ENCODE measurements around the gene RNF215.
A peak's percentile ranks its signal among the peaks of the same experiment; 100 is the strongest.

RNF215 gene

DNA sequence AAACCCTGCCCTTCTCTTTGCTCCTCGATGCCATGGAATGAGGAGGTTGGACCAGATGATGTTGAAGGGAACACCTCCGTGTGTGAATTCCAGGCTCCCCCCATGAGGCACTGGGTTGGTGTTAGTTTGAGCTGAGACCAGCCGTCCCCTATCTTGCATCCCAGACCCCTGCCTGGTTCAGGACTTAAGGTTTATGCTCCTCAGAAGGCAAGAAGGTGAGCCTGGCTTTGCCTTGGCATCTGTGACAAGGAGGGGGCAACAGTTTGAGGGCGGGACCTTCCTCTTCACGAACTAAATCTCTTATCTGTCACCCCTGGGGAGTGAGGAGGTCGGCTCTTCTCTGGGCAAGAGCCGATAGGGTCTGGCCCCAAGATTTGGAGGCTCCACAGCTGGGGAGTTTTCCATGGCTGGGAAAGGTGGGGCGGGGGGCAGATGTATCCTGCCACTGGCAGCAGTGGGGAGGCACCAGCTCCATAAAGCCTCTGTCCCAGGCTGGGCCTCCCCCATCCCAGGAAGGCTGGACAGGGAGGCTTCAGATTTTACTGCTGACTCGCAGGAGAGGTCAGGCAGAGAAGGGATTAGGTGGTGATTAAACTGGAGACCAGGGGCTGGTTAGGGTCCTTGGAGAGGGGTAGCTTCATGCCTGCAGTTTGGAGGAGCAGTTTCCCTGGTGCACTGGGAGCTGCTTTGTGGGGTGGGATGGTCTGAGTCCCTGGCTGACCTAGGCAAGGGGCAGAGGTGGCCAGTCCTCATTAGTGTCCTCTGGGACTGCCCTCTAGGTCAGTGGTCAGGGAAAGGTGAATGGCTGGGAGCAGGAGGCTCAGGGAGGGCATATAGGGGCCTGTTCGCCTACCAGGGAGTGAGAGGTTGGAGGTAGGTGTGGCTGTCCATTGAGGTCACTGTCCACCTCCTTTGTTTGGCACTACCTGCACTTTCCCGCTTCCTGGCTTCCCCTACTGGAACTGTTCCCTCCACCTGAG is 10.7 kb upstream of the RNF215 start:
- DNase-seq (ENCODE audit: extremely low read depth in 1 of 2, low read depth in 1 of 2): no peak

DNA sequence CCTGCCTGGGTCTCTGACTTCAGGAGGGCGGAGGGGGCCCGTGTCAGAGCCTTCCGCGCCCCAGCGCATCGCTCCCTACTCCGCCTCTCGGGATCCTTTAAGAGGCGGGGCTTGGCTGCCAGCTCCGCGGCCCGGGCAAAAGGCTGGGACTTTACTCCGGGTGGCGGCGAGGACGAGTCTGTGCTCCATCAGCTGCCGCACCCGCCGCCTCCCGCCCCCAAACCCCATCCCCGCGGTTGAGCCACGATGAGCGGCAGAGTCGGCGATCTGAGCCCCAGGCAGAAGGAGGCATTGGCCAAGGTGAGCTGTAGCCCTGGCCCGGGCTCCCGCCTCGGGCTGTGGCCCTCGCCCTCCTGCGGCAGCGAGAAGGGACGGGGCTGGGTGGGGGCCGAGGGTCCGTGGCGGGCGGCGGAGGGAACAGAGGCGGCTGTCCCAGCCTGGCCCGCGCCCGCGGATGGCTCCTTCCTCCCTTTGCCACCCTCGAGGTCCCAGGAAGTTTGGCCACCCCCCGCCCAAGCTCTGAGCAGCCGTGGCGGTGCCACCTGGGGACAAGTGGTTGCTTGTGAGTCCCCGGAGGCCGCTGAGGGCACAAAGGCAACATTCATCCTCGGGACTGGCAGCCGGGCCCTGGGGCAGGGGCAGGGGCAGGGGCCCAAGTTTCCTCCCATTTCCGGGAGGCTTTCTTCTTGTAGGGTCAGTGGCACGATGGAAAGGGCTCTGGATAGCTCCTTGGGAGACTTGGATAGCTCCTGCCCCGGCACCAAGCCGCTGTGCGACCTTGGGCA is 9.9 kb upstream of the RNF215 start, which contains the start of gene SEC14L2:
TSS of gene SEC14L2 (plus strand) at position 148 of the 785 bp plus-strand sequence. CDS start at position 247, 99 bp downstream.
- DNase-seq (ENCODE audit: extremely low read depth in 1 of 2, low read depth in 1 of 2): peak; percentile 51 to 54

DNA sequence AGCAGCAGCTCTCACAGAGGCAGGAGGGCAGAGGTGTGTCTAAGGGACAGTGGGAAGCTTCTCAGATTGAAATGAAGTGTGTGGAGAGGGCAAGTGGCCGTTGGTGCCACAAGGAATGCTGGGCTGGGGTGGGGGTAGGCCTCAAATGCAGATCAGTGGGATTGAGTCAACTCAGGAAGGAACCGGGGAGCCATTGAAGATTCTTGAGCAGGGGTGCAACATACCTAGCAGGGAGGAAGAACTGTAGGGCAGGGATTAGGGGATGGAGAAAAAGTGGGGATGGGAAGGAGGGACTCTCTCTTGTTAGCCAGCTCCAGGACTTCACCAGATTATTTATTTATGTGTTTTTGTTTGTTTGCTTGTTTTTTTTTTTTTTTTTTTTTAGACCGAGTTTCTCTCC is 6.7 kb upstream of the RNF215 start:
- DNase-seq (ENCODE audit: extremely low read depth in 1 of 2, low read depth in 1 of 2): no peak

DNA sequence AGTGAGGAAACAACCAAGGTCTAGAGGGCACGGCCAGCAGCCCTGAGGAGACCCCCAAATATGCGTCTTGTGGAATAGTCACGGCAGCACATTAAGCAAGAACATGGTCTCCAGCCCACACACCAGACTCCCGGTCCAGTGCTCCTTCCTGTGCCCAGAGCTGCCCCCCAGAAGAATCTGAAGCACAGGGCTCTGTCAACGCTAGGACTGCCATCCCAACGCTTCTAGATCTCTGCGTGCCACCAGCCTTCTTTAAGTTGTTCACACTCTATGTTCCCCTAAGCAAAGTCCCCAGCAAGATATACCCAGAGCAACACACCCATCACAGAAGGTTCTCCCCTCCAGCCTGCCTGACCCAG is 6.1 kb upstream of the RNF215 start:
- DNase-seq (ENCODE audit: extremely low read depth in 1 of 2, low read depth in 1 of 2): no peak

DNA sequence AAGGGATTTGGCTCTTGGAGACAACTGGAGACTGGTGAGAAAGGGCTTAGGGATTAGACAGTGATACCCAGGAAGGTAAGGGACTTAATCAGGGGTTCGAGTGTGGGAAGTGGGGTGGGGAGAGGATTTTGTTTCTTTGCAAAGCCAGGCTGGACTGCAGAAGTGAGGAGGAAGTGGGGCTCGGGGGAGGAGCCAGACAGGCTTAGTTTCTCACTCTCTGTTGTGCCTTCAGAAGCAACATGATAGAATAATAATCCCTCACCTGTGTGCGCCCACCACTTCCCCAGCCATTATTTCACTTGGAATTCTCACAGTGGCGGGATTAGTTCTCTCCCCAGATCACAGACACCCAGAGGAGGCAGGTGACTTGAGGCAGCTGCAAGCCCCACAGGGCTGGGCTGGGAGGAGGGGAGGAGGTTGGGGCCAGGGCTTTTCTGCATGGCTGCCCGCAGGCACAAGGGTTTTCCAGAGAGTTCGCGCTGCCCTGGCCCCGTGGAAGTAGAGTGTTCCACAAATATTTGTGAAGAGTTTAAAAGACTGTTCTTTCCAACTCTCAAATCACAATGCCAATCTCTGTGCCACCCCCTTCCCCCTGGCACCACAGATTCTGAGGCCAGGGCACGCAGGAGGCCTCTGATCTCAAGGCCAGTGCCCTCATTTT is 5.6 kb upstream of the RNF215 start:
- DNase-seq (ENCODE audit: extremely low read depth in 1 of 2, low read depth in 1 of 2): no peak

- peak; percentile 58 to 67 for DNase-seq (ENCODE audit: extremely low read depth in 1 of 2, low read depth in 1 of 2)
Measured at GRCh38 chr22:30390974-30391691, 3.9 kb upstream of the RNF215 start.

- no peak for DNase-seq (ENCODE audit: extremely low read depth in 1 of 2, low read depth in 1 of 2)
Measured at GRCh38 chr22:30386608-30386959, 627 bp downstream of the RNF215 start.

DNA sequence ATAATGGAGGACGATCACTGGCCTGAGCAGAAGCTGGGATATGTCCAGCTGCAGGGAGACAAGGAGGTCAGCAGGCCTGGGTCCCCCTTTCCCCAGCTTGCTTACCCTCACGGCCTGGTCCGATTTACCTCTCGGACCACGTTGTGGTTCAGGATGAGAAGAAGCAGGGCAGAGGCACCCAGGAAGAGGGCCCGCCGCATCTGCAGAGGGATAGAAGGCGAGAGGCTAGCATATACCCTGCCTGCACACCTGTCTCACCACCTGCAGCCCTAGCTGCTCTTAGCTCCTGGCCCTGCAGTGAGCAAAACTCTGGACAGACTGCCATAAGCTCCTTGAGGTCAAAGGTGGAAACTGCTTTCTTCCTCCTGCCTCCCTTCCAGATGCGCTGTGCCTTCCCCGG is 1.3 kb downstream of the RNF215 start:
- no peak for DNase-seq (ENCODE audit: extremely low read depth in 1 of 2, low read depth in 1 of 2)

DNA sequence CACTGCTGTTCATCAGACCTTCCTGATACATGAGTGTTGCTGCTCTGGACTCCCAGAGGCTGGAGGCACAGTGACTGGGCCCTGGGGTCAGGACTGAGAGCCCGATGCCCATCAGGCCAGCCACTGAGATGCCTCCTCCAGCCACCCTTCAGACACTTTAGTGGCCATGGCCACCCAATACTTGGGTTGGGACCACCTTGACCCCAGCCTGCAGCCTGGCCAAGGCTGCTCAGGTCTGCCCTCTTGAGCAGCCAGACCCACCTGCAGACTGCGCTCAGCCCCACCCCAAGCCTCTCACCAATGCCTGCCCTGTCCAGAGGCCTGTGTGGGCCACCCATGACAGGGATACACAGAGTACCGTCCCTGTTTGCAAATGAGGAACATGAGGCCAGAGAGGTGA is 4.2 kb downstream of the RNF215 start:
- no peak for DNase-seq (ENCODE audit: extremely low read depth in 1 of 2, low read depth in 1 of 2)

DNA sequence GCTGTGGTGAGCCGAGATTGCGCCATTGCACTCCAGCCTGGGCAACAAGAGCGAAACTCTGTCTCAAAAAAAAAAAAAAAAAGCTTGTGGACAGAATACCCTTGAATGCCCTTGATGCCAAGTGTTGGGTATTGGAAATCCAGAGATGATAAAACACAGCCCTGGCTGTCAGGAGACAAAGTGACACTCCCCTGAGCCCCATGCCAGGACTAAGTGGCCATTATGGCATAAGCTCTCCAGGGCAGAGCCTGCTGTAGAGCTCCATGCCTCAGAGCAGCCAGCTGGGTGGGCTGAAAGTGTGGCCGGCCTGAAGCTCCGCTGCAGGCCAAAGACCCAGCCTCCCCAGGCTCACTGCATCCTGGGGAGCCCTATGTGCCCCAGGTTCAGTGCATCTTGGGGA is 4.9 kb downstream of the RNF215 start:
- no peak for DNase-seq (ENCODE audit: extremely low read depth in 1 of 2, low read depth in 1 of 2)

DNA sequence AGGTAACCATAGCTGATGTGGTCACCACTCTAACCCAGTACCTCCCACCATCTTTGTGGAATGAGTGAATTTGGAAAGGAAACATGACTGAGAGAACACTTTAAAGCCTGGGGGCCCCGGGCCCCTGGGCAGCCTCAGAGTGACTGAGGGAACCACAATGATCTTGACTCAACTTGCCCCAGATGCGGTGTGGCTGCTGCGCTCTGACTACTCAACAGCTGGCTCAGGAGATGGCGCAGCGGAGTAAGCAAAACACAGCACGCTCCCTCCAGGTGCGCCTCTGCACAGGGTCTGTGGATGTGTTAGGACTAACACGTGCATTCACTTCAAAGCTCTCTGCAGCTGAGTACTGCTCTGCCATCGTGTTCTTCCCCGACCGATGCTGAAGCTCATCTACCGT is 5.9 kb downstream of the RNF215 start:
- peak in 1 of 2 donors; percentile 46 for DNase-seq (ENCODE audit: extremely low read depth in 1 of 2, low read depth in 1 of 2)

DNA sequence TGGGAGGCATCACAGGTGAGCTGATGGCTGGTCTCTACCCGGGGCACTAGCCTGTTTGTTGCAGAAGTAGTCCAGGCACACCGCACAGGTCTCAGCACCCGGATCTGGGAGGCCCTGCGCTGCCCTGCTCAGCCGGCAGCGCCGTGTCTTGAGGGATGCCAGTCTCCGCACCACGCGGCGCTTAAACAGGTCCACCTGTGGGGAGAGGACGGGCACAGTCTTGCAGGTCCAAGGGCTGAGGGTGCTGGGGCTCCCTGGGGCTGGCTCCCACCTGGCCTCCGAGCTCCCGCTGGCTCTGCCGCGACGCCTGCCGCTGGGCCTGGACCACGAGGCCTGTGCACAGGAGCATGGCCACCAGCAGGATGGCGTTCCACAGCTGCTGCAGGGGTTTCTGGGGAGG is 7.2 kb downstream of the RNF215 start:
- DNase-seq (ENCODE audit: extremely low read depth in 1 of 2, low read depth in 1 of 2): no peak

DNA sequence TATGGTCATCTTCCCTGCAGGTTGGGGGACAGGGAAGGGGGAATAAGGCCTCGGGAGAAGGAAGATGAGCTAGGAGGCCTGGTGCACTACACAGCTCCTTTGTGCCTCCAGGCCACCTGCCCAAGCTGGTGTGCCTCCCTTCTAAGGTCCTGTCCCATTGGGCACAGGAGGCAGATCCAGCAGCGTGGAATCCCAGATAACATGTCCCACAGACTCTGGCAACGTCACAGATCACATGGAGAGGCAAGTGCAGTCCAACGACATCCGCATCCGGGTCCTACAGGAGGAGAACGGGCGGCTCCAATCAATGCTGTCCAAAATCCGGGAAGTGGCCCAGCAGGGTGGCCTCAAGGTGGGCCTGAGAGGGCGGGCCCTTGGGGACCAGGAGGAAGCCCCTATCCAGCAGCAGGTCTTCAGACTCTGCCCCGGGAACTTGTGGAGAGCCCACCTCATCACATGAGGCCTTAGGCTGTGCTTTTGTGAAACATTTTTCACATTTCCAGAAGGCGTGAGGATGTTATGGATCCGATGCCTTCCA is 11.8 kb downstream of the RNF215 start:
- no peak for DNase-seq (ENCODE audit: extremely low read depth in 1 of 2, low read depth in 1 of 2)

DNA sequence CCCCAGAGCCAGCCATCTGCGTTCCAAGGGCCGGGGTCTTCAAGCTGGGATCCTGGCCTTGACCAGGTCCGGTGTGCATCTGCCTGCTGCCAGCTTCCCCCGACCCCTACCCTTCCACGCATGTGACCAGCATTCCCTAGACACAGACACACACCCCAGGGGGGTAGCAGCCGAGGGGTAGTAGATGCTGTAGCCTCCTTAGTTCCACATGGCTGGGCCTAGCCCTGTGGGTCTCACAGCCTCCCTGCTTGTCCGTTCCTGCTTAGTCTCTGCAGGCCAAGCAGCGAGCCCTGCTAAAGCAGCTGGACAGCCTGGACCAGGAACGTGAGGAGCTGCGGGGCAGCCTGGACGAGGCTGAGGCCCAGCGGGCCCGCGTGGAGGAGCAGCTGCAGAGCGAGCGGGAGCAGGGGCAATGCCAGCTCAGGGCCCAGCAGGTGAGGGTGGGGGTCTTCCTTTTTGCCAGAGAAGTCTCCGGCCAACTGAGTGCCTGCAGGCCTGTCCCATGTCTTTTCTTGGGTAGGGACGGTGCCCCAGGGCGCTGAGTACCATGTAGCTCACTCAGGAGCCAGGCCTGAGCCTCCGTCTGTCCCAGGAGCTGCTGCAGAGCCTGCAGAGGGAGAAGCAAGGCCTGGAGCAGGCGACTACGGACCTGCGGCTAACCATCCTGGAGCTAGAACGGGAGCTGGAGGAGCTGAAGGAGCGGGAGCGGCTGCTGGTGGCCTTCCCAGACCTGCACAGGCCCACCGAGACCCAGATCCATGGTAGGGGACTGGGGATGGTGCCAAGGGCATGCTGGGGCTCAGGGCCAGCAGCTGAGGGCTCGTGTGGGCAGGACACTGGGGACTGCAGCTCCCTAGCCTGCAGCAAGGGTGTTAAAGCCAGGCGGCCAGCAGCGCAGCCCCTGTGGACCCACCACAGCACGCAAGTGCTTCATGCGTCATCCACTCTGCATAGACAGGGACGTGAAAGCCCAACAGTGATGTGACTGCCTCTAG is 13.6 kb downstream of the RNF215 start:
- DNase-seq (ENCODE audit: extremely low read depth in 1 of 2, low read depth in 1 of 2): no peak

GRCh38 chr22:30372915-30373314 is 14.3 kb downstream of the RNF215 start:
- no peak for DNase-seq (ENCODE audit: extremely low read depth in 1 of 2, low read depth in 1 of 2)

DNA sequence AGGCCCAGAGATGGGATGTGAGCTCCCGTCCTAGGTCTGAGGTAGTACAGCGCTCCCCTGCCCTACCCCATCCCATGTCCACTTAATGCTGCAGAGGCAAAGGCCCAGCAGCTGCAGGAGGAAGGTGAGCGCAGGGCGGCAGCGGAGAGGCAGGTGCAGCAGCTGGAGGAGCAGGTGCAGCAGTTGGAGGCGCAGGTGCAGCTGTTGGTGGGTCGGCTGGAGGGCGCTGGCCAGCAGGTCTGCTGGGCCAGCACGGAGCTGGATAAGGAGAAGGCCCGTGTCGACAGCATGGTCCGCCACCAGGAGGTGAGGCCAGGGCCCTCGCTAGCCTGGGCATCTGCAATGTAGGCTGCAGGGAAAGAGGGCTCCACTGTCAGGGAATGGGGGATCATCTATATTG is 15.2 kb downstream of the RNF215 start:
- DNase-seq (ENCODE audit: extremely low read depth in 1 of 2, low read depth in 1 of 2): no peak

GRCh38 chr22:30371321-30371720 is 15.9 kb downstream of the RNF215 start:
- DNase-seq (ENCODE audit: extremely low read depth in 1 of 2, low read depth in 1 of 2): no peak

DNA sequence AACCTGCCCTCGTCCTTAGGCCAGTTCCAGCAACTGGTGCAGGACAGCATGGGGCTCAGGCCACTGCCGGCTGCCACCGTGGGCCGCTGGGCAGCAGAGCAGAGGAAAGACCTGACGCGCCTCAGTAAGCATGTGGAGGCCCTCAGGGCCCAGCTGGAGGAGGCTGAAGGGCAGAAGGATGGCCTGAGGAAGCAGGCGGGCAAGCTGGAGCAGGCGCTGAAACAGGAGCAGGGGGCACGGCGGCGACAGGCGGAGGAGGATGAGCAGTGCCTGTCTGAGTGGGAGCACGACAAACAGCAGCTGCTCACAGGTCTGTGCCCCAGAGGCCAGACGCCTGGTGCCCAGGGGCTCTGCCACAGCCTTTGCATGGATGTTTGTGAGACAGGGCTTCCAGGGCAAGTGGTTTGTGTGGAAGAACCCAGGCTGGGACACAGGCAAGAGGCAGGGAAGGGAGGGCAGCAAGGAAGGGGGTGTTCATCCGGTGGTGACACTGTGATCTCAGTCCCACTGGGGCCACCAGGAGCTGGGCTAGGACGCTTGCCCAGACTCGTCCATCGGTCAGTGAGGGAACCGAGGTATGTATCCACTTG is 16.5 kb downstream of the RNF215 start:
- DNase-seq (ENCODE audit: extremely low read depth in 1 of 2, low read depth in 1 of 2): no peak

DNA sequence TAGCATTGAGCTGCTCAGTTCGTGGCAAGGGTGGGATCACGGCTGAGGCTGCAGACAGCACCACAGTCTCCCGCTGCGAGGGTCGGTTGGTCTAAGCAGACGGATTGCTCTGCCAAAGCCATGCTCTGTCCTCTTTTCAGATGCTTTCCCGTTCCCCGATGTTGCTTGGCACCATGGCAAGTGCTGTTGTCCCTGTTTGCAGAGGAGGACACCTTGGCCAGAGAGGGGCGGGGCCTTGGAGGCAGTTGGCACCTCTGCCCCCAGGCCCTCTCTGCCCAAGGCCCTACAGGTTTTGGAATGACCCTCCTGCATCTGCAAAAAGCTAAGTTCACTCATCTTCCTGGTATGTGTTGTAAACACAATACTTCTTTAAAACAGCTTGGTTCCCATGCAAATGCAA is 18.8 kb downstream of the RNF215 start:
- no peak for DNase-seq (ENCODE audit: extremely low read depth in 1 of 2, low read depth in 1 of 2)

Measured in stimulated activated CD8-positive, alpha-beta memory T cell treated with anti-CD3 and anti-CD28 coated beads, Interleukin-7, amount 100 ng/mL, for 48 hours (primary cell).